ENCODE measurements around the gene SYPL2.
"Not testable (repeated sequence)": the region's sequence is repeated elsewhere in the genome, so short reads cannot be mapped to it uniquely, and the experiment has no call there.

Gene SYPL2

GRCh38 chr1:109466452-109467300 lies at the start of gene SYPL2:
Gene SYPL2 (plus strand): TSS chr1:109466546. CDS start chr1:109466844, 298 bp downstream.
- no peak for DNase-seq (ENCODE audit: low read depth in 1 of 2, low spot score in 1 of 2)

DNA sequence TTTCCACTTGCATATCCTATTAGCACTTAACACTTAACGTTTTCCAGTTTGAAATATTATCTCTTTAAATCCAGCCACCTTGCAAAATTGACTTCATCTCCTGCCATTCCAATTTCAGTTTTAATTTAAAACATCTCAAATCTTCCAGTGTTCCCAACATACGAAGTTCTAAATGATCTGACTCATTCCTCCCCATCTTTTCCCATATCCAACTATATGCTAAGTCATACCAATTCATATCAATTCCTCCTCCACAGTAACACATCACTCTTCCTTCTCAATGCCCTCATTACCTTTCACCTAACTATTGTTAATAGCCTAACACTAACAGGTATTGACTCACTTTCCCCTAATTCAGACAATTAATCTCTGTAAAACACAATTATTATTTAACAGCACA lies 42.8 kb upstream of the SYPL2 start:
- no peak for DNase-seq (ENCODE audit: low read depth in 1 of 2, low spot score in 1 of 2)

GRCh38 chr1:109425391-109426280 lies 40.7 kb upstream of the SYPL2 start:
- DNase-seq (ENCODE audit: low read depth in 1 of 2, low spot score in 1 of 2): no peak

DNA sequence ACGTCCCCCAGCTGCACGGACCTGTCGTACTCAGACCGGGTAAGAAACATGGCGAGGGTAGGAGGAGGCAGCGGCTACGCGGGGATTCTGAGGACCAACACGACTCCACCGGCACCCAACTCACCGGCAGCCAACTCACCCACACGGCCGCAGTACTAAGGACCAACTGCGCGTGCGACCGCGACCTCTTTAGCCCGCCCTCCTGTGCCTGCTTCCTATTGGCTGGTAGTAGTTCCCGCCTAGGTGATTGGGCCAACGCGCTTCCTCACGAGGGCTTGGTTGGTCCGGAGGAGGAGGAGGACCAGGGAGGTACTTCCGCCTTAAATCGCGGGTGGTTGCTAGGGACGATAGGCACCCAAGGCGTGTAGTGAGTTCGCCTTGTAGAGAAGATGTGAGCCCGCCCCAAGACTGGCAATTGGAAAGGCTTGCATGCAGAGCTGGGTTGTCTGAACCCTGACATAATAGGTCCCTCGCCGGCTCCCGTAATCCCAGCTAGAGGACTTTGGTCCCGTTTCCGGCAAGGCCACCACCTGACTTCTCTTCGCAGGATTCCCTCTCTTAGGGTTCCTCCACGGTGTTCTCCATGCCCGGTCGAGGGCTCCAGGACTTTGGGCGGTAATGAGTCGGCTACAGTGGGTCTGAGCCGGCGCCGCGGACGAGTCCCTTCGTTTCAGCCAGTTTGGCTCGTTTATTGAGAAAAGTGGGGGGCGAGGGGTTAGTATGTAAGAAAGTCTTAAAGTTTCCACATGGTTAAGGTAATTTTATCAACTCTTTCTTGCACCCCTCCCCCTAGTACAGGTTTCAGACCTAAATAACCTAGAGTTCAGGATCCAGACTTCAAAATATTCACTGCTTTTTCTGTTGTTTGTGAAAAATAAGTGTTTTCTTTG lies 39.8 kb upstream of the SYPL2 start, which contains the start of gene PSMA5:
Gene PSMA5 (minus strand): TSS at position 168 of the 890 bp plus-strand sequence. CDS start 118 bp downstream, at position 50.
- DNase-seq (ENCODE audit: low read depth in 1 of 2, low spot score in 1 of 2): peak; percentile 84 to 85

DNA sequence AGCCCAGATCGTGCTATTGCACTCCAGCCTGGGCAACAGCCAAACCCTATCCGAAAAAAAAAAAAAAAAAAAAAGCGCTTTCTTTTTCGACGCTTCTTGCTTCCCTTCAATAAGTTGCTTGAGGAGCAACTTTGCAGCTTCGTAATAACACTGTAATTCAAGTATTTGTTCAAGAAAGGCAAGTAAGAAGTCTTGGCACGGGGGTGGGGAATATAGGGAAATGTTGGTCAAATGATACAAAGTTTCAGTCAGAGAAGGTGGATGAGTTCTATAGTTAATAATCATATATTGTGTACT lies 39.2 kb upstream of the SYPL2 start:
- DNase-seq (ENCODE audit: low read depth in 1 of 2, low spot score in 1 of 2): no peak

GRCh38 chr1:109432336-109432735 lies 34.0 kb upstream of the SYPL2 start:
- no peak for DNase-seq (ENCODE audit: low read depth in 1 of 2, low spot score in 1 of 2)

GRCh38 chr1:109433322-109433721 lies 33.0 kb upstream of the SYPL2 start:
- DNase-seq (ENCODE audit: low read depth in 1 of 2, low spot score in 1 of 2): no peak

DNA sequence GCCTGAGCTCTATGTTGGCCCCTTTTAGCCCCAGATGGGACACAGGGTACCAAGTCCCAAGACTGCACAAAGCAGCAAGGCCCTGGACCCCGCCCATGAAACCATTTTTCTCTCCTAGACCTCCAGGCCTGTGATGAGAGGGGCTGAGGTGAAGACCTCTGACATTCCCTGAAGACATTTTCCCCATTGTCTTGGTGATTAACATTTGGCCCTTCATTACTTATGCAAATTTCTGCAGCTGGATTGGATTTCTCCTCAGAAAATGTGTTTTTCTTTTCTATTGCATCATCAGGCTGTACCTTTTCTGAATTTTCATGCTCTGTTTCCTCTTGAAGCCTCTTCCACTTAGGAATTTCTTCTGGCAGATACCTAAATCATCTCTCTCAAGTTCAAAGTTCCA lies 31.9 kb upstream of the SYPL2 start:
- DNase-seq (ENCODE audit: low read depth in 1 of 2, low spot score in 1 of 2): no peak

DNA sequence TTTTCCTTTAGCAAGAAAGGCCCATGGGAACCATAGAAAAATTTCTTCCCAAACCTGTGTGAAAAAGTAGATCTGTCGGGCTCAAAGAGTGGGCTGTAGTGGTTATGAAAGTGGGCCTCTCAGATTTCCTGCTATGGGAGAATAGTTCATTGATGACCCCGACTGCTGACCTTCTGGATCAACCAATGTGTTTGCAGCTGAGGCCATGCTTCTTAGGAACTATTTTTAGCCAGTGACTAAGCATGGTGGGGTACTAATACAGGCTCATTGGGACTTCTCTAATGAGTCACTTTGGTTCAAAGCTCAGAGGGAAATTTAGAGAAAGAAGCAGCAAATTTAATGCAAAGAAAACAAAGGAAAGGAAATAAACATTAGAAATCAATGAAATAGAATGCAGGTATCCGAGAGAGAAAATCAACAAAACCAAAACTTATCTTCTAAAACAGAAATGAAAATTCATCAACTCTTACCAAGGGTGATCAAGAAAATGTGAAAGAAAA lies 27.5 kb upstream of the SYPL2 start:
- no peak for DNase-seq (ENCODE audit: low read depth in 1 of 2, low spot score in 1 of 2)

GRCh38 chr1:109441069-109441468 lies 25.3 kb upstream of the SYPL2 start:
- DNase-seq (ENCODE audit: low read depth in 1 of 2, low spot score in 1 of 2): no peak

- DNase-seq (ENCODE audit: low read depth in 1 of 2, low spot score in 1 of 2): no peak
These were observed 22.9 kb upstream of the SYPL2 start for GRCh38 chr1:109443476-109443875.

DNA sequence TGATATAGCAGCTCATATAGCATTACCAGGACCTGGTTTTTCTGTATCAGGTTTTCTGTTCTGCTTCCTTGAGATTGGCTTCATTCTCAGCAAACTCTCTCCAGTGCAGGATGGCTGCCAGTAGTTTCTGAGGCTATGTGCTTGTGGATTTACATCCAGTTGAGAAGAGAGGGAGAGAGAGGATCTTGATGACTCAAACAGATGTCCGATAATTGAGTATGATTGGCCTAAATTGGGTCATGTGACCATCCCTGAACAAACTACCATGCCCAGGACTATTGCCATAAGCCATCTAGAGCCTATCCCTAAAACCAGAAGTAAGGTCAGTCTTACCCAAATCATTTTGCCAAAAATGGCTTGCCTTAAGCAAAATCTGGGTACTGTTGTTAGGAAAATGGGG lies 22.0 kb upstream of the SYPL2 start:
- no peak for DNase-seq (ENCODE audit: low read depth in 1 of 2, low spot score in 1 of 2)

DNA sequence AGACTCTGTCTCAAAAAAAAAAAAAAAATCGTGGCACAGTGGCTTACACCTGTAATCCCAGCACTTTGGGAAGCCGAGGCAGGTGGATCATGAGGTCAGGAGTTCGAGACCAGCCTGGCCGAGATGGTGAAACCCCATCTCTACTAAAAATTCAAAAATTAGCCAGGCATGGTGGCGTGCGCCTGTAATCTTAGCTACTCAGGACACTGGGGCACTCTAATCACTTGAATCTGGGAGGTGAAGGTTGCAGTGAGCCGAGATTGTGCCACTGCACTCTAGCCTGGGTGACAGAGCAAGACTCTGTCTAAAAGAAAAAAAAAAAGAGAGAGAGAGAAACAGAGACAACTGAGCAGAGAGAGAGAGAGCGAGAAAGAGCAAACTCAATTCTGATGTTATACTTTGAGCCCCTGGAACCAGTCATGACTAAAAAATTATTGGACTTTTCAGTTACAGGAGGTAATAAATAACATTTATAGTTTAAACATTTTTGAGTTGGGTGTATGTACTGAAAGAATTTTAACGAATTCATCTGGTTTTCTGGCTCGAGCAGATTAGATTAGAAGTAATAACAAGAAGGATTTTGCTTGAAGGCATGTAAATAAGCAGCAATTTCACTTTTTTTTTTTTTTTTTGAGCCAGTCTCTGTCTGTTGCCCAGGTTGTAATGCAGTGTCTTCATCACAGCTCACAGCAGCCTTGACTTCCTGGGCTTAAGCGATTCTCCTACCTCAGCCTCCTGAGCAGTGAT lies 20.2 kb upstream of the SYPL2 start:
- not testable (repeated sequence) for DNase-seq (ENCODE audit: low read depth in 1 of 2, low spot score in 1 of 2)

DNA sequence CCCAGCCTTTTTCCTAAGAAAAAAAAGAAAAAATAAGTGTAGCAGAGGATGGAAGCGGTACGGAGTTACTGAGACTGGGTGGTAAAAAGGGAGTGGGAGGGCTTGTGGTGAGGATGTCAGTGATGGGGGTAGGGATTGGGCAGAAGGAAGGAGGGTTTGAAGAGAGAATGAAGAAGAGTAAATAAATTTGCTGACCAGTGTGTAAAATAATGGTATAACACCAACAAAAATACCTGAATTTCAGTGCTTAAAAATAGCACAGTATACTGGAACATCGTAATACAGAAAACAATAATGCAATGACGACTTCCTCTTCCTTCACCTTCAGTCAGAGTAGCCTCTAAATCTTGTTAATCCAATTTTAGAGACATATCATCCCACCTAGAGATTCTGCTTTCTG lies 18.8 kb upstream of the SYPL2 start:
- no peak for DNase-seq (ENCODE audit: low read depth in 1 of 2, low spot score in 1 of 2)

GRCh38 chr1:109454497-109455133 lies 11.7 kb upstream of the SYPL2 start:
- no peak for DNase-seq (ENCODE audit: low read depth in 1 of 2, low spot score in 1 of 2)

GRCh38 chr1:109457819-109458218 lies 8.5 kb upstream of the SYPL2 start:
- DNase-seq (ENCODE audit: low read depth in 1 of 2, low spot score in 1 of 2): no peak

DNA sequence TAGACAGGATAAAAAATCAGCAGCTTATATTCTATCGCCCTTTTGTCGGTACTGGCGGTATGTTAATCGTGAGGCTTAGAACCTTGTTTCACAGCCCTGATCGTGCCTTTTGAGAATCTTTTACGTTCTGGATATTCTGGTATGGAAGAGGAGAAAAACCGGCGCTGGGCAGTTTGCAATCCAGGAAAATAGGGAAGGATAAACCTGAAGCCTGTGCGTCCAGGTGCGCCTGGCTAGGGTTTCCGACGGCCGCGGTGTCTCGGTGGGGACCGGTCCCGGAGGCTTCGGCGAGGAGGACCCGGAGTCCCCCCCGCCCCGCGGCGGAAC lies 258 bp upstream of the SYPL2 start:
- no peak for DNase-seq (ENCODE audit: low read depth in 1 of 2, low spot score in 1 of 2)

DNA sequence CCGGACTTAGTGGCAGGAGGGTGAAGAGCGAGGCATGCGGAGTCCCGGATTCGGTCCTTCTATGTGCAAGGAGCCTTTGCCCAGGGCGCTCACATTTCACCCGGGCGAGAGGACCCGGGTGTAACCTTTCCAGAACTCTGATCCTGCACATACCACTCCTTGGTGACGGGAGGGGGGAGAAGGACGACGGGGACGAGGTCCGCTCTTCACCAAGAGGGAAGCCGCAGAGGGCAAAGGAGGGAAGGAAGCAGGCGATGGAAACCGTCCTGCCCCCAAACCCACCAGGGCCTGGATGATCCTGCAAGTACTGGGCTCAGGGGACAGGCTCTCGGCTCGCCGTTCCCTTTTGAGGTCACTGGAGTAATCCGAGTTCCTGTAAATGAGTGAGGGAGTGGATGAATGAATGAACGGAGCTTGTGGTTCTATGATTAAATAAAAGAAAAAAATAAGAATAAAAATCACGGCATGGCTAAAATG lies 993 bp downstream of the SYPL2 start:
- DNase-seq (ENCODE audit: low read depth in 1 of 2, low spot score in 1 of 2): no peak

DNA sequence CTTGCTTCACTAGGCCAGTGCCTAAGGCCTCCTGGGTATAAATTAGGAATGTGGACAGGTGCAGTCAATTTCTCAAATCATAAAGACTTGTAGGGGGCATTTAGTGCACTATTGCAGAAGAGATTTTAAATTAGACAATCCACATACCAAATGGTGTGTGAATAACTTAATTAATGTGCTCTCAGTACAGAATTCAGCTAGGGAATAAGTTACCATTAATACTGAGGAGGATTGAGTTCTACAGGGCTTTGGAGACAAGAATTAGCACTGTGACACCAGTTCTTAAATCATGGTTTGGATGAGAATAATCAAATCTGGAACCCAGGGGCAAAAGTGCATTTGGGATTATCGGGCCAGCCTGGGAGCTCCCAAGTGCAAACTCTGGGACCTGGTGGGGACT lies 1.7 kb downstream of the SYPL2 start:
- no peak for DNase-seq (ENCODE audit: low read depth in 1 of 2, low spot score in 1 of 2)

DNA sequence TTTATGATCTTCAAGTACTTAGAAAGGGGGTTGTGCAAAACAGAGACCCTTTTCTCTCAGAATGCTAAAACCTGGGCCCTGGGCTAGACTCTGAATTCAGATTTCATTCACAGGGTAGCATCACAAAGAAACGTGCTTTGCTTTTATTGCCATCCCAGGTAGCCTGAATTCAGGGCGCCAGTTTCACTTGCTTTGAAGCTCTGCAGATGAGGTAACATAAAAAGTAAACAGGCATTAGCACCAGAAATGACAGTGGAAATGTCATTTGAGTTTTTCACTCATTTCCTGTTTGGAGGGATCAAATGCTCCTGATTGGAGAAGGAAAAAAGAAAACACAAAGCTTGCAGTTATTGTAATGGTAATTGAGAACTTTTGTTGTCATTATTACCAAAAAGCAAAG lies 2.6 kb downstream of the SYPL2 start:
- no peak for DNase-seq (ENCODE audit: low read depth in 1 of 2, low spot score in 1 of 2)
